Neural progenitor cell (in vitro differentiated cells): ENCODE results near the gene SHROOM3. TPM values are rescaled to one million over a fixed set of nuclear protein-coding genes. Genes with fewer than 3 reads are reported as not detected.

Source experiments
- DNase-seq: peaks from one replicate; pipeline ENCODE4 v3.0.0-alpha.2; 2016; ENCODE audit warnings: low spot score
- H2AFZ ChIP-seq: fragments of 200-600 bp; sonication (generic); replicated peaks from 2 replicates; pipeline ENCODE4 v1.6.1; 2016; ENCODE audit warnings: antibody characterized with exemption
- H3F3A ChIP-seq: fragments of 200-600 bp; sonication (generic); 2 replicates; pipeline ENCODE4 v1.6.1; 2016; ENCODE audit warnings: antibody characterized with exemption, low read depth
- H3K27ac ChIP-seq: fragments of 200-600 bp; sonication (generic); 2 replicates; pipeline ENCODE4 v1.5.1; 2016; ENCODE audit warnings: mild to moderate bottlenecking
- H3K27me3 ChIP-seq: fragments of 200-600 bp; sonication (generic); 2 replicates; pipeline ENCODE4 v1.6.1; 2016; ENCODE audit warnings: mild to moderate bottlenecking, moderate library complexity
- H3K36me3 ChIP-seq: fragments of 200-600 bp; sonication (generic); 2 replicates; pipeline ENCODE4 v1.5.1; 2016
- H3K4me1 ChIP-seq: fragments of 200-600 bp; sonication (generic); 2 replicates; pipeline ENCODE4 v1.6.1; 2016; ENCODE audit warnings: mixed run types
- H3K4me2 ChIP-seq: fragments of 200-600 bp; sonication (generic); 2 replicates; pipeline ENCODE4 v1.6.1; 2016
- H3K4me3 ChIP-seq: fragments of 200-600 bp; sonication (generic); 2 replicates; pipeline ENCODE4 v1.5.1; 2016
- H3K79me2 ChIP-seq: fragments of 200-600 bp; sonication (generic); 2 replicates; pipeline ENCODE4 v1.6.1; 2016; ENCODE audit warnings: low read depth
- H3K9ac ChIP-seq: fragments of 200-600 bp; sonication (generic); 2 replicates; pipeline ENCODE4 v1.6.1; 2016
- H3K9me3 ChIP-seq: fragments of 200-600 bp; sonication (generic); 2 replicates; pipeline ENCODE4 v1.5.1; 2016; ENCODE audit warnings: low read depth
- H4K20me1 ChIP-seq: fragments of 200-600 bp; sonication (generic); 2 replicates; pipeline ENCODE4 v1.6.1; 2016; ENCODE audit warnings: low read depth
- H3K27ac Mint-ChIP-seq: 3 replicates; pipeline ENCODE4 v1.8.0; 2021; ENCODE audit warnings: mixed read lengths
- H3K27me3 Mint-ChIP-seq: 2 replicates; pipeline ENCODE4 v1.8.0; 2022; ENCODE audit warnings: low read depth, mild to moderate bottlenecking, inconsistent platforms, moderate library complexity, mixed read lengths; ENCODE audit not compliant: insufficient read depth
- H3K36me3 Mint-ChIP-seq: 3 replicates; pipeline ENCODE4 v1.8.0; 2021; ENCODE audit warnings: mixed read lengths
- H3K4me1 Mint-ChIP-seq: 3 replicates; pipeline ENCODE4 v1.8.0; 2021; ENCODE audit warnings: mixed read lengths
- H3K4me3 Mint-ChIP-seq: 3 replicates; pipeline ENCODE4 v1.8.0; 2021; ENCODE audit warnings: mild to moderate bottlenecking, moderate library complexity, mixed read lengths
- H3K9me3 Mint-ChIP-seq: 3 replicates; pipeline ENCODE4 v1.8.0; 2020; ENCODE audit warnings: mixed read lengths
- CTCF ChIP-seq: fragments of 200-600 bp; sonication (generic); IDR thresholded peaks from 2 replicates; pipeline ENCODE4 v1.5.1; 2017; ENCODE audit warnings: antibody characterized with exemption, mild to moderate bottlenecking
- EZH2 ChIP-seq: fragments of 200-600 bp; sonication (generic); IDR thresholded peaks from 2 replicates; pipeline ENCODE4 v1.6.1; 2017; ENCODE audit warnings: antibody characterized with exemption, mild to moderate bottlenecking, moderate library complexity
- EZH2phosphoT487 ChIP-seq: fragments of 200-600 bp; sonication (generic); IDR thresholded peaks from 2 replicates; pipeline ENCODE4 v1.6.1; 2017; ENCODE audit warnings: antibody characterized with exemption
- total RNA-seq: library from RNA; depleted of rRNA; stranded (reverse); fragments of >200 nt; gene quantifications from 2 replicates; pipeline ENCODE4 v1.2.3, GENCODE V29; 2015; ENCODE audit warnings: low replicate concordance

The SHROOM3 gene
- total RNA-seq, 1 donor from 2014 or later = 36.6 TPM

- no peak overlapping the region for H3K4me2 ChIP-seq
- Mint-ChIP-seq H3K4me1 (peaks cover 25% of the 10 kb centered on the region), H3K27ac (no peak overlapping the region), H3K4me3 (no peak overlapping the region), H3K9me3 (peaks cover 6% of the 10 kb centered on the region), H3K27me3 (peaks cover 7% of the 10 kb centered on the region), H3K36me3 (no peaks in the 10 kb centered on the region)
- H3K27me3 ChIP-seq = peaks cover 28% of the 10 kb centered on the region
- H3K36me3 ChIP-seq = no peaks in the 10 kb centered on the region
- DNase-seq = no peak
- H3K4me1 ChIP-seq = peaks cover 24% of the 10 kb centered on the region
- TF ChIP-seq EZH2phosphoT487 (no peak), CTCF (no peak), EZH2 (no peak)
- no peak overlapping the region for H2AFZ ChIP-seq
- H3K9ac ChIP-seq = no peak overlapping the region
- H3K4me3 ChIP-seq = no peak overlapping the region
- H3K9me3 ChIP-seq = no peaks in the 10 kb centered on the region
- H4K20me1 ChIP-seq = no peaks in the 10 kb centered on the region
- no peaks in the 10 kb centered on the region for H3K79me2 ChIP-seq
- peaks cover 22% of the 10 kb centered on the region for H3F3A ChIP-seq
- H3K27ac ChIP-seq = no peak overlapping the region
These were observed 364.1 kb downstream of the SHROOM3 start for GRCh38 chr4:76799140-76799539.

- H3K9me3 ChIP-seq = no peaks in the 10 kb centered on the region
- Mint-ChIP-seq H3K36me3 (no peaks in the 10 kb centered on the region), H3K9me3 (peaks cover 6% of the 10 kb centered on the region), H3K27me3 (peaks cover 7% of the 10 kb centered on the region), H3K4me3 (no peak overlapping the region), H3K4me1 (peaks cover 31% of the 10 kb centered on the region), H3K27ac (no peak overlapping the region)
- TF ChIP-seq EZH2phosphoT487 (no peak), EZH2 (no peak), CTCF (no peak)
- peaks cover 22% of the 10 kb centered on the region for H3F3A ChIP-seq
- no peak overlapping the region for H3K4me3 ChIP-seq
- peaks cover 29% of the 10 kb centered on the region for H3K4me1 ChIP-seq
- H4K20me1 ChIP-seq = no peaks in the 10 kb centered on the region
- no peak for DNase-seq
- no peaks in the 10 kb centered on the region for H3K79me2 ChIP-seq
- H3K27me3 ChIP-seq = peaks cover 28% of the 10 kb centered on the region
- H3K4me2 ChIP-seq = no peak overlapping the region
- H3K36me3 ChIP-seq = no peaks in the 10 kb centered on the region
- no peak overlapping the region for H3K27ac ChIP-seq
- H3K9ac ChIP-seq = no peak overlapping the region
- no peak overlapping the region for H2AFZ ChIP-seq
These were observed 364.7 kb downstream of the SHROOM3 start for GRCh38 chr4:76799718-76800117.

- TF ChIP-seq CTCF = no peak
- no peak for TF ChIP-seq EZH2phosphoT487
- no peak for TF ChIP-seq EZH2
- peaks cover 29% of the 10 kb centered on the region for H3K4me1 ChIP-seq
- no peak overlapping the region for H3K27ac ChIP-seq
- no peak overlapping the region for H3K4me2 ChIP-seq
- H3K27ac Mint-ChIP-seq = no peak overlapping the region
- peaks cover 6% of the 10 kb centered on the region for H3K9me3 Mint-ChIP-seq
- DNase-seq = no peak
- H4K20me1 ChIP-seq = no peaks in the 10 kb centered on the region
- H3K9me3 ChIP-seq = no peaks in the 10 kb centered on the region
- peaks cover 22% of the 10 kb centered on the region for H3F3A ChIP-seq
- no peaks in the 10 kb centered on the region for H3K36me3 Mint-ChIP-seq
- H2AFZ ChIP-seq = no peak overlapping the region
- H3K36me3 ChIP-seq = no peaks in the 10 kb centered on the region
- H3K4me3 Mint-ChIP-seq = no peak overlapping the region
- H3K27me3 ChIP-seq = peaks cover 28% of the 10 kb centered on the region
- peaks cover 7% of the 10 kb centered on the region for H3K27me3 Mint-ChIP-seq
- no peaks in the 10 kb centered on the region for H3K79me2 ChIP-seq
- H3K4me1 Mint-ChIP-seq = peaks cover 32% of the 10 kb centered on the region
- H3K9ac ChIP-seq = no peak overlapping the region
- no peak overlapping the region for H3K4me3 ChIP-seq
These were observed 365.9 kb downstream of the SHROOM3 start for GRCh38 chr4:76800902-76801301.
